ENCODE results near the gene FAM163A. TPM values are rescaled to one million over a fixed set of nuclear protein-coding genes. Genes with fewer than 3 reads are reported as not detected.

Gene FAM163A
- polyA plus RNA-seq, 3 donors: not detected

DNA sequence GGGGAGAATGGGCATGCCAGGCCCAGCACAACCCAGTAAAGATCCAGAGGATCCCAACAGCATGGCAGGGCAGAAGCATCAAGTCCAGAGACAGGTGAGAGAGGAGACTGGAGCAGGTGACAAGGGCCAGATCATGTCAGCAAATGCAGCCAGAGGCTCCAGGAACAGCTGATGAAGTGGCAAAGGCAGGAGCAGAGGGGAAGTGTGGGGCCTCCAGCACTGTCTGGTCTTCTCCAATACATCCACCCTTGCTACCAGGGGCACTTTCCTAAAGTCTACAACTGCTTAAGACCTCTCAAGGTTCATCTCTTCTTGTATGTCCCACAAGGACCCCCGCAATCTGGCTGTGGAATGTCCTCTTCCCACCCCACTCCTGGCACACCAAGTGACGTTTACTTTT, 17.4 kb downstream of the FAM163A start:
- WGBS (ENCODE audit: insufficient coverage): 94% methylated on average over 2 of the region's 2 CpGs
- no peak for DNase-seq
- Histone ChIP-seq H3K4me1 (ENCODE audit: control insufficient read depth in 1 of 2, insufficient read depth in 2 of 2, low read length in 2 of 2) (no peaks in the 10 kb centered on the region), H3K9me3 (replicated peaks in 1 of 2; ENCODE audit: control insufficient read depth in 1 of 2, insufficient read depth in 1 of 2, low read length in 2 of 2) (no peaks in the 10 kb centered on the region), H4K20me1 (ENCODE audit: insufficient read depth, low read length) (no peaks in the 10 kb centered on the region), H3K4me2 (replicated peaks; ENCODE audit: extremely low read depth, low read length, poor library complexity, severe bottlenecking) (no peak overlapping the region), H3K27me3 (ENCODE audit: control insufficient read depth in 2 of 2, insufficient read depth in 2 of 2, low read length in 2 of 2) (peaks cover 0 to 2% of the 10 kb centered on the region in 2 donors), H2AFZ (ENCODE audit: insufficient read depth, low read depth, low read length, poor library complexity, severe bottlenecking) (no peak overlapping the region), H3K9ac (ENCODE audit: insufficient read depth, low read length, poor library complexity, severe bottlenecking) (no peak overlapping the region), H3K36me3 (replicated peaks in 1 of 2; ENCODE audit: control insufficient read depth in 1 of 2, insufficient read depth in 2 of 2, low read length in 2 of 2) (no peaks in the 10 kb centered on the region), H3K79me2 (ENCODE audit: insufficient read depth, low read length) (no peaks in the 10 kb centered on the region), H3K4me3 (replicated peaks in 1 of 3; ENCODE audit: low read depth in 2 of 3, low read length in 3 of 3) (no peak overlapping the region), H3K27ac (ENCODE audit: low read depth in 1 of 2, low read length in 2 of 2) (no peak overlapping the region)
- intact Hi-C loops (cut with micrococcal nuclease): no loop called here
- H3K27me3 Mint-ChIP-seq (ENCODE audit: low read depth in 3 of 3): peaks cover 9 to 19% (median 14%) of the 10 kb centered on the region in 3 donors
- no peaks in the 10 kb centered on the region for H3K4me1 Mint-ChIP-seq
- TF ChIP-seq, protein P1, sequence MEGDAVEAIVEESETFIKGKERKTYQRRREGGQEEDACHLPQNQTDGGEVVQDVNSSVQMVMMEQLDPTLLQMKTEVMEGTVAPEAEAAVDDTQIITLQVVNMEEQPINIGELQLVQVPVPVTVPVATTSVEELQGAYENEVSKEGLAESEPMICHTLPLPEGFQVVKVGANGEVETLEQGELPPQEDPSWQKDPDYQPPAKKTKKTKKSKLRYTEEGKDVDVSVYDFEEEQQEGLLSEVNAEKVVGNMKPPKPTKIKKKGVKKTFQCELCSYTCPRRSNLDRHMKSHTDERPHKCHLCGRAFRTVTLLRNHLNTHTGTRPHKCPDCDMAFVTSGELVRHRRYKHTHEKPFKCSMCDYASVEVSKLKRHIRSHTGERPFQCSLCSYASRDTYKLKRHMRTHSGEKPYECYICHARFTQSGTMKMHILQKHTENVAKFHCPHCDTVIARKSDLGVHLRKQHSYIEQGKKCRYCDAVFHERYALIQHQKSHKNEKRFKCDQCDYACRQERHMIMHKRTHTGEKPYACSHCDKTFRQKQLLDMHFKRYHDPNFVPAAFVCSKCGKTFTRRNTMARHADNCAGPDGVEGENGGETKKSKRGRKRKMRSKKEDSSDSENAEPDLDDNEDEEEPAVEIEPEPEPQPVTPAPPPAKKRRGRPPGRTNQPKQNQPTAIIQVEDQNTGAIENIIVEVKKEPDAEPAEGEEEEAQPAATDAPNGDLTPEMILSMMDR (IDR thresholded peaks at IDR 0.05): no peak
- peaks cover 0 to 3% (median 0%) of the 10 kb centered on the region in 7 donors for H3K9me3 Mint-ChIP-seq
- peak overlapping the region in 1 of 7 donors; percentile 38 for H3K27ac Mint-ChIP-seq
- no peak overlapping the region for H3K4me3 Mint-ChIP-seq
- no peaks in the 10 kb centered on the region for H3K36me3 Mint-ChIP-seq

DNA sequence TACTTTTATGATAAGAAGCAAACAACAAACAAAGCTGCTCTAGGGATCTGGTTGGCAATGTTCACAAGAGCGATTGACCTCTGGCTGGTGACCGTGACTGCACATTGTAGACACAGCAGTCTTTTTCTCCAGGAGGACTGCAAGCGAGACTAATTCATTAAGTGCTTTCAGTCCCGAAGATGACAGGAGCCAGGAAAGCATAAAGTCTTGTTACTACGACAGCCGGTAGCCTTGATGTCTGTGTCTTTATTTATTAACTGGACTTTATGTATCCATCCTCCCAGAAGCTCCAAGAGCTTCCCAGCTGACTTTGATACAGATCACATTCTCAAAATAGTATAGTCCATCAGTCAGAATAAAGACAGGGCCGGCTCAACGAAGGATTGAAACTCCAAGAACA, 18.2 kb downstream of the FAM163A start:
- Histone ChIP-seq H3K79me2 (ENCODE audit: insufficient read depth, low read length) (no peaks in the 10 kb centered on the region), H3K4me3 (replicated peaks in 1 of 3; ENCODE audit: low read depth in 2 of 3, low read length in 3 of 3) (no peak overlapping the region), H3K4me2 (replicated peaks; ENCODE audit: extremely low read depth, low read length, poor library complexity, severe bottlenecking) (no peak overlapping the region), H2AFZ (ENCODE audit: insufficient read depth, low read depth, low read length, poor library complexity, severe bottlenecking) (no peak overlapping the region), H4K20me1 (ENCODE audit: insufficient read depth, low read length) (no peaks in the 10 kb centered on the region), H3K9ac (ENCODE audit: insufficient read depth, low read length, poor library complexity, severe bottlenecking) (no peak overlapping the region), H3K36me3 (replicated peaks in 1 of 2; ENCODE audit: control insufficient read depth in 1 of 2, insufficient read depth in 2 of 2, low read length in 2 of 2) (no peaks in the 10 kb centered on the region), H3K27ac (ENCODE audit: low read depth in 1 of 2, low read length in 2 of 2) (no peak overlapping the region), H3K27me3 (ENCODE audit: control insufficient read depth in 2 of 2, insufficient read depth in 2 of 2, low read length in 2 of 2) (peaks cover 0 to 2% of the 10 kb centered on the region in 2 donors), H3K4me1 (ENCODE audit: control insufficient read depth in 1 of 2, insufficient read depth in 2 of 2, low read length in 2 of 2) (no peaks in the 10 kb centered on the region), H3K9me3 (replicated peaks in 1 of 2; ENCODE audit: control insufficient read depth in 1 of 2, insufficient read depth in 1 of 2, low read length in 2 of 2) (no peaks in the 10 kb centered on the region)
- no peak overlapping the region for H3K4me3 Mint-ChIP-seq
- TF ChIP-seq, protein P1 (IDR thresholded peaks at IDR 0.05): no peak
- intact Hi-C loops (cut with micrococcal nuclease): no loop called here
- WGBS (ENCODE audit: insufficient coverage): 97% methylated on average over 6 of the region's 8 CpGs
- no peak for DNase-seq
- peaks cover 9 to 21% (median 14%) of the 10 kb centered on the region in 3 donors for H3K27me3 Mint-ChIP-seq (ENCODE audit: low read depth in 3 of 3)
- no peaks in the 10 kb centered on the region for H3K4me1 Mint-ChIP-seq
- H3K9me3 Mint-ChIP-seq: peaks cover 0 to 3% (median 0%) of the 10 kb centered on the region in 7 donors
- no peaks in the 10 kb centered on the region for H3K36me3 Mint-ChIP-seq
- no peak overlapping the region for H3K27ac Mint-ChIP-seq
